Gastrocnemius medialis (tissue), 4 donors: ENCODE results near the gene ATP9B.

Source experiments
- POLR2A ChIP-seq, 2 donors: fragments of 450-650 bp; IDR thresholded peaks; one replicate each; pipeline ENCODE4 v1.6.1; 2017; ENCODE audit warnings: antibody characterized with exemption in 2 of 2, mild to moderate bottlenecking in 2 of 2, moderate library complexity in 2 of 2
- TF ChIP-seq, protein P1 (sequence below), 5 experiments: fragments of 450-650 bp in 3 of 5; fragments of 200-600 bp in 2 of 5; sonication (generic) in 2 of 5; IDR thresholded peaks in 4 of 5; conservative IDR thresholded peaks in 1 of 5; 1 replicate in 4 of 5; 2 replicates in 1 of 5; pipeline ENCODE4 v1.5.1; 2016 to 2019; ENCODE audit warnings: antibody characterized with exemption in 5 of 5, mild to moderate bottlenecking in 3 of 5, moderate library complexity in 3 of 5

DNA sequence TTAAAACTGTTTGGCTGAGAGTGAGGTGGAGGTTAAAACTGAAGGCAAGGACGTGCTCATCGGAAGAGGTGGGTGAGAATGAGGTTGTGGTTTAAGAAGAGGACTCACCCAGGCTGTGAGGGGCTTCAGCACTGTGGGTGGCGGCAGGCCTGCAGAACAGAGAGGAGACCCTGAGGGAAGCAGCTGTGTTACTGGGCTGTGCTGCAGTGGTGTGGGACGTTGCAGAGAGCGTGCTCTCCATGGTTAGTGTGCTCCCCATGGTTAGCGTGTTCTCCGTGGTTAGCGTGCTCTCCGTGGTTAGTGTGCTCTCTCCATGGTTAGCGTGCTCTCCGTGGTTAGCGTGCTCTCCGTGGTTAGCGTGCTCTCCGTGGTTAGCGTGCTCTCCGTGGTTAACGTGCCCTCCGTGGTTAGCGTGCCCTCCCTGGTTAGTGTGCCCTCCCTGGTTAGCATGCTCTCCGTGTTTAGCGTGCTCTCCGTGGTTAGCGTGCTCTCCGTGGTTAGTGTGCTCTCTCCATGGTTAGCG lies 258.1 kb downstream of the ATP9B start:
- TF ChIP-seq, protein P1, sequence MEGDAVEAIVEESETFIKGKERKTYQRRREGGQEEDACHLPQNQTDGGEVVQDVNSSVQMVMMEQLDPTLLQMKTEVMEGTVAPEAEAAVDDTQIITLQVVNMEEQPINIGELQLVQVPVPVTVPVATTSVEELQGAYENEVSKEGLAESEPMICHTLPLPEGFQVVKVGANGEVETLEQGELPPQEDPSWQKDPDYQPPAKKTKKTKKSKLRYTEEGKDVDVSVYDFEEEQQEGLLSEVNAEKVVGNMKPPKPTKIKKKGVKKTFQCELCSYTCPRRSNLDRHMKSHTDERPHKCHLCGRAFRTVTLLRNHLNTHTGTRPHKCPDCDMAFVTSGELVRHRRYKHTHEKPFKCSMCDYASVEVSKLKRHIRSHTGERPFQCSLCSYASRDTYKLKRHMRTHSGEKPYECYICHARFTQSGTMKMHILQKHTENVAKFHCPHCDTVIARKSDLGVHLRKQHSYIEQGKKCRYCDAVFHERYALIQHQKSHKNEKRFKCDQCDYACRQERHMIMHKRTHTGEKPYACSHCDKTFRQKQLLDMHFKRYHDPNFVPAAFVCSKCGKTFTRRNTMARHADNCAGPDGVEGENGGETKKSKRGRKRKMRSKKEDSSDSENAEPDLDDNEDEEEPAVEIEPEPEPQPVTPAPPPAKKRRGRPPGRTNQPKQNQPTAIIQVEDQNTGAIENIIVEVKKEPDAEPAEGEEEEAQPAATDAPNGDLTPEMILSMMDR (IDR thresholded peaks at IDR 0.05 in 4 of 5, conservative IDR thresholded peaks at IDR 0.05 in 1 of 5) = no peak
- no peak for TF ChIP-seq POLR2A (IDR thresholded peaks at IDR 0.05)
